ENCODE data around the gene PLCB1. TPM values are rescaled to one million over a fixed set of nuclear protein-coding genes. Genes with fewer than 3 reads are reported as not detected.

PLCB1 gene
- total RNA-seq, 1 donor from 2014 or later = 37.4 TPM

GRCh38 chr20:8509809-8510208 is 377.7 kb downstream of the PLCB1 start:
- Mint-ChIP-seq H3K4me1 (ENCODE audit: low read depth, unreplicated experiment) (no peaks in the 10 kb centered on the region), H3K9me3 (ENCODE audit: unreplicated experiment) (no peaks in the 10 kb centered on the region), H3K4me3 (ENCODE audit: unreplicated experiment) (no peak overlapping the region), H3K27me3 (ENCODE audit: unreplicated experiment) (peaks cover 1% of the 10 kb centered on the region), H3K36me3 (ENCODE audit: unreplicated experiment) (no peaks in the 10 kb centered on the region), H3K27ac (ENCODE audit: unreplicated experiment) (no peak overlapping the region)
- no peak for TF ChIP-seq CTCF (IDR thresholded peaks at IDR 0.05; ENCODE audit: partially characterized antibody, unreplicated experiment)
- DNase-seq = no peak

- Mint-ChIP-seq H3K36me3 (ENCODE audit: unreplicated experiment) (peaks cover 3% of the 10 kb centered on the region), H3K4me1 (ENCODE audit: low read depth, unreplicated experiment) (no peaks in the 10 kb centered on the region), H3K27ac (ENCODE audit: unreplicated experiment) (no peak overlapping the region), H3K27me3 (ENCODE audit: unreplicated experiment) (peaks cover 1% of the 10 kb centered on the region), H3K9me3 (ENCODE audit: unreplicated experiment) (no peaks in the 10 kb centered on the region), H3K4me3 (ENCODE audit: unreplicated experiment) (no peak overlapping the region)
- no peak for DNase-seq
- no peak for TF ChIP-seq CTCF (IDR thresholded peaks at IDR 0.05; ENCODE audit: partially characterized antibody, unreplicated experiment)
Observed at GRCh38 chr20:8510808-8511207, 378.7 kb downstream of the PLCB1 start.

- peaks cover 1% of the 10 kb centered on the region for H3K9me3 Mint-ChIP-seq (ENCODE audit: unreplicated experiment)
- H3K27me3 Mint-ChIP-seq (ENCODE audit: unreplicated experiment) = peaks cover 1% of the 10 kb centered on the region
- DNase-seq = no peak
- H3K4me3 Mint-ChIP-seq (ENCODE audit: unreplicated experiment) = no peak overlapping the region
- H3K4me1 Mint-ChIP-seq (ENCODE audit: low read depth, unreplicated experiment) = no peaks in the 10 kb centered on the region
- no peak for TF ChIP-seq CTCF (IDR thresholded peaks at IDR 0.05; ENCODE audit: partially characterized antibody, unreplicated experiment)
- H3K36me3 Mint-ChIP-seq (ENCODE audit: unreplicated experiment) = peaks cover 8% of the 10 kb centered on the region
- no peak overlapping the region for H3K27ac Mint-ChIP-seq (ENCODE audit: unreplicated experiment)
Observed at GRCh38 chr20:8512003-8512402, 379.9 kb downstream of the PLCB1 start.

- Mint-ChIP-seq H3K27ac (ENCODE audit: unreplicated experiment) (no peak overlapping the region), H3K4me3 (ENCODE audit: unreplicated experiment) (no peak overlapping the region), H3K4me1 (ENCODE audit: low read depth, unreplicated experiment) (peaks cover 4% of the 10 kb centered on the region), H3K9me3 (ENCODE audit: unreplicated experiment) (peaks cover 1% of the 10 kb centered on the region), H3K36me3 (ENCODE audit: unreplicated experiment) (peaks cover 8% of the 10 kb centered on the region), H3K27me3 (ENCODE audit: unreplicated experiment) (peaks cover 1% of the 10 kb centered on the region)
- no peak for TF ChIP-seq CTCF (IDR thresholded peaks at IDR 0.05; ENCODE audit: partially characterized antibody, unreplicated experiment)
- no peak for DNase-seq
Observed at GRCh38 chr20:8515810-8516435, 383.9 kb downstream of the PLCB1 start.

GRCh38 chr20:8518878-8519277 is 386.8 kb downstream of the PLCB1 start:
- Mint-ChIP-seq H3K27ac (ENCODE audit: unreplicated experiment) (no peak overlapping the region), H3K4me1 (ENCODE audit: low read depth, unreplicated experiment) (peaks cover 6% of the 10 kb centered on the region), H3K4me3 (ENCODE audit: unreplicated experiment) (no peak overlapping the region), H3K9me3 (ENCODE audit: unreplicated experiment) (peaks cover 1% of the 10 kb centered on the region), H3K27me3 (ENCODE audit: unreplicated experiment) (no peaks in the 10 kb centered on the region), H3K36me3 (ENCODE audit: unreplicated experiment) (peaks cover 8% of the 10 kb centered on the region)
- no peak for TF ChIP-seq CTCF (IDR thresholded peaks at IDR 0.05; ENCODE audit: partially characterized antibody, unreplicated experiment)
- no peak for DNase-seq
